ENCODE results near the gene IGFBP1. TPM values are rescaled to one million over a fixed set of nuclear protein-coding genes. Genes with fewer than 3 reads are reported as not detected.

Gene IGFBP1
- total RNA-seq, 1 donor from 2014 or later: 0.30 TPM

DNA sequence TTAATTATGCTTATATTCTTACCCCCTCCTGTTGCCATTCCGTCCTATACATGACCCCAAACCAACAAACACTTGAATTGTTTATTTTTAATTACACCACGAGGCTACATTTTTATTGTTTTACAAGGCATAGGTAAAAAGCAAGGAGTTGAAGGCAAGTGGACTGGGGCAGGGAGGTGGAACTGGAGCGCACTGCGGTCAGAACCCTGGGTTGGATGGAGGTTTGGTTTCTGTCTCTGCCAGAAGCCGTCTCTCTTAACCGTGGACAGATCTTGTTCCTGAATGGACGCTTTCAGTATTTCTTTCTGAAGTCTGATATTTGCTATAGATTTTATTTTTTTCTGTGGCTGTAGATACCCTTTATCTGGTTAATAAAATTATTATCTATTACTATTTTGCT is 52.7 kb downstream of the IGFBP1 start:
- H3K27ac Mint-ChIP-seq (ENCODE audit: unreplicated experiment): no peak overlapping the region
- no peak for DNase-seq (ENCODE audit: low spot score)
- H3K36me3 Mint-ChIP-seq (ENCODE audit: low read depth): no peaks in the 10 kb centered on the region
- TF ChIP-seq CTCF (IDR thresholded peaks at IDR 0.05): no peak
- no peaks in the 10 kb centered on the region for H3K4me1 Mint-ChIP-seq (ENCODE audit: low read depth)
- H3K4me3 Mint-ChIP-seq (ENCODE audit: unreplicated experiment): no peak overlapping the region
- H3K9me3 Mint-ChIP-seq (ENCODE audit: low read depth): peaks cover 2% of the 10 kb centered on the region
- no peaks in the 10 kb centered on the region for H3K27me3 Mint-ChIP-seq (ENCODE audit: low read depth)

Other genes with a start within 250 kb of the IGFBP1 start
- not detected in 3 replicates for gene CCDC201, start 15.4 kb upstream of the IGFBP1 start, total RNA-seq
- 1,747 to 1,749 TPM (median 1,748 TPM) in 3 replicates for gene IGFBP3, start 32.8 kb downstream of the IGFBP1 start, total RNA-seq

Measured in chondrocyte (in vitro differentiated cells).